ENCODE measurements around the gene U2AF1.
"Not testable (repeated sequence)": the region's sequence is repeated elsewhere in the genome, so short reads cannot be mapped to it uniquely, and the experiment has no call there.

U2AF1 gene

GRCh38 chr21:43076643-43077042 is 30.7 kb downstream of the U2AF1 start:
- not testable (repeated sequence) for DNase-seq (ENCODE audit: low read depth)

- not testable (repeated sequence) for DNase-seq (ENCODE audit: low read depth)
Measured at GRCh38 chr21:43076023-43076637, 31.2 kb downstream of the U2AF1 start.

GRCh38 chr21:43075170-43076022 is 32.0 kb downstream of the U2AF1 start, which contains the start of gene CBS:
TSS of gene CBS (minus strand) at chr21:43075835. CDS start at chr21:43072193, 3,642 bp downstream.
- DNase-seq (ENCODE audit: low read depth) = not testable (repeated sequence)

- not testable (repeated sequence) for DNase-seq (ENCODE audit: low read depth)
Measured at GRCh38 chr21:43074401-43075169, 32.8 kb downstream of the U2AF1 start.

- not testable (repeated sequence) for DNase-seq (ENCODE audit: low read depth)
Measured at GRCh38 chr21:43072742-43073141, 34.6 kb downstream of the U2AF1 start.

GRCh38 chr21:43069682-43070081 is 37.7 kb downstream of the U2AF1 start:
- DNase-seq (ENCODE audit: low read depth) = not testable (repeated sequence)

- DNase-seq (ENCODE audit: low read depth) = not testable (repeated sequence)
Measured at GRCh38 chr21:43068065-43068464, 39.3 kb downstream of the U2AF1 start.

- not testable (repeated sequence) for DNase-seq (ENCODE audit: low read depth)
Measured at GRCh38 chr21:43066690-43067089, 40.7 kb downstream of the U2AF1 start.

- DNase-seq (ENCODE audit: low read depth) = not testable (repeated sequence)
Measured at GRCh38 chr21:43065991-43066390, 41.4 kb downstream of the U2AF1 start.

GRCh38 chr21:43064265-43064917 is 43.0 kb downstream of the U2AF1 start:
- DNase-seq (ENCODE audit: low read depth) = not testable (repeated sequence)

- not testable (repeated sequence) for DNase-seq (ENCODE audit: low read depth)
Measured at GRCh38 chr21:43062955-43063664, 44.3 kb downstream of the U2AF1 start.

- not testable (repeated sequence) for DNase-seq (ENCODE audit: low read depth)
Measured at GRCh38 chr21:43053112-43053511, 54.3 kb downstream of the U2AF1 start.

- not testable (repeated sequence) for DNase-seq (ENCODE audit: low read depth)
Measured at GRCh38 chr21:43045876-43046821, 61.2 kb downstream of the U2AF1 start.

- not testable (repeated sequence) for DNase-seq (ENCODE audit: low read depth)
Measured at GRCh38 chr21:43045165-43045875, 62.0 kb downstream of the U2AF1 start.

GRCh38 chr21:43044547-43044946 is 62.8 kb downstream of the U2AF1 start:
- DNase-seq (ENCODE audit: low read depth) = not testable (repeated sequence)

- not testable (repeated sequence) for DNase-seq (ENCODE audit: low read depth)
Measured at GRCh38 chr21:43043291-43043690, 64.1 kb downstream of the U2AF1 start.

Data from HS-5 (cell line).